Fibroblast of skin of scalp (primary cell): ENCODE measurements around the gene ITPKA.
A peak's percentile ranks its signal among the peaks of the same experiment; 100 is the strongest.

Experiments used
- DNase-seq: peaks from one replicate; pipeline ENCODE4 v3.0.0-alpha.2; 2013

Gene ITPKA

GRCh38 chr15:41490355-41490754 lies 3.3 kb upstream of the ITPKA start:
- DNase-seq = peak; percentile 89

GRCh38 chr15:41491889-41492288 lies 1.8 kb upstream of the ITPKA start:
- no peak for DNase-seq

GRCh38 chr15:41492597-41493204 lies 973 bp upstream of the ITPKA start:
- DNase-seq = no peak

- no peak for DNase-seq
Observed at GRCh38 chr15:41493902-41494189, 172 bp downstream of the ITPKA start.

GRCh38 chr15:41494190-41494921 lies 682 bp downstream of the ITPKA start:
- DNase-seq = no peak

- no peak for DNase-seq
Observed at GRCh38 chr15:41494922-41495735, 1.5 kb downstream of the ITPKA start.

GRCh38 chr15:41495736-41496599 lies 2.3 kb downstream of the ITPKA start:
- DNase-seq = no peak

GRCh38 chr15:41498657-41499056 lies 5.0 kb downstream of the ITPKA start:
- no peak for DNase-seq

- peak; percentile 31 for DNase-seq
Observed at GRCh38 chr15:41499109-41499851, 5.6 kb downstream of the ITPKA start.

GRCh38 chr15:41501191-41501917 lies 7.7 kb downstream of the ITPKA start:
- no peak for DNase-seq

GRCh38 chr15:41501931-41502794 lies 8.5 kb downstream of the ITPKA start:
- no peak for DNase-seq

GRCh38 chr15:41502795-41503668 lies 9.4 kb downstream of the ITPKA start:
- DNase-seq = no peak

GRCh38 chr15:41503669-41504010 lies 10.0 kb downstream of the ITPKA start:
- no peak for DNase-seq

GRCh38 chr15:41504751-41505492 lies 11.2 kb downstream of the ITPKA start:
- DNase-seq = no peak

- no peak for DNase-seq
Observed at GRCh38 chr15:41505776-41506175, 12.1 kb downstream of the ITPKA start.

- DNase-seq = no peak
Observed at GRCh38 chr15:41506796-41507341, 13.2 kb downstream of the ITPKA start.

GRCh38 chr15:41507820-41508290 lies 14.2 kb downstream of the ITPKA start:
- DNase-seq = no peak

- no peak for DNase-seq
Observed at GRCh38 chr15:41510728-41511127, 17.1 kb downstream of the ITPKA start.
